HepG2 (cell line): Measurements from ENCODE around the gene CCDC170. TPM values are rescaled to one million over a fixed set of nuclear protein-coding genes. Genes with fewer than 3 reads are reported as not detected.

ENCODE experiments used
- AFF4 ChIP-seq: sonication (generic); formaldehyde crosslinking; IDR thresholded peaks from 2 replicates; pipeline ENCODE4 v1.4.0; 2020; ENCODE audit warnings: missing genetic modification reagents
- CREB3 ChIP-seq: sonication (generic); formaldehyde crosslinking; IDR thresholded peaks from 2 replicates; pipeline ENCODE4 v1.5.0; 2020; ENCODE audit warnings: missing genetic modification reagents
- DR1 ChIP-seq: sonication (generic); formaldehyde crosslinking; IDR thresholded peaks from 2 replicates; pipeline ENCODE4 v1.8.0; 2021; ENCODE audit warnings: mild to moderate bottlenecking, missing genetic modification reagents, inconsistent platforms
- EHMT2 ChIP-seq: fragments of 200-600 bp; sonication (generic); IDR thresholded peaks from 2 replicates; pipeline ENCODE4 v1.7.0; 2017; ENCODE audit warnings: antibody characterized with exemption, low read depth, low read length, borderline replicate concordance
- FLYWCH1 ChIP-seq: sonication (generic); formaldehyde crosslinking; IDR thresholded peaks from 2 replicates; pipeline ENCODE4 v1.8.1; 2023; ENCODE audit warnings: mild to moderate bottlenecking, missing genetic modification reagents
- IRF9 ChIP-seq: sonication (generic); formaldehyde crosslinking; IDR thresholded peaks from 2 replicates; pipeline ENCODE4 v1.8.0; 2022; ENCODE audit warnings: missing genetic modification reagents, mild to moderate bottlenecking, borderline replicate concordance
- KAT7 ChIP-seq: IDR thresholded peaks from 2 replicates; pipeline ENCODE4 v1.6.1; 2018; ENCODE audit warnings: borderline replicate concordance, missing compliant biosample characterization
- KDM2A ChIP-seq: sonication (generic); formaldehyde crosslinking; IDR thresholded peaks from 2 replicates; pipeline ENCODE4 v1.4.0; 2020; ENCODE audit warnings: low read depth, missing genetic modification reagents, borderline replicate concordance
- LRRFIP1 ChIP-seq: sonication (generic); formaldehyde crosslinking; conservative IDR thresholded peaks from 2 replicates; pipeline ENCODE4 v1.4.0; 2020; ENCODE audit warnings: missing genetic modification reagents
- MEF2D ChIP-seq: sonication (generic); formaldehyde crosslinking; IDR thresholded peaks from 2 replicates; pipeline ENCODE4 v1.5.1; 2020; ENCODE audit warnings: mild to moderate bottlenecking, missing genetic modification reagents
- MIER2 ChIP-seq: IDR thresholded peaks from 2 replicates; pipeline ENCODE4 v1.6.1; 2016; ENCODE audit warnings: missing biosample characterization, missing genetic modification reagents
- MXD1 ChIP-seq: sonication (generic); formaldehyde crosslinking; IDR thresholded peaks from 2 replicates; pipeline ENCODE4 v1.4.0; 2020; ENCODE audit warnings: mild to moderate bottlenecking, missing genetic modification reagents
- MZF1 ChIP-seq: sonication (generic); formaldehyde crosslinking; IDR thresholded peaks from 2 replicates; pipeline ENCODE4 v1.8.1; 2023; ENCODE audit warnings: mild to moderate bottlenecking, missing genetic modification reagents, borderline replicate concordance
- PHF8 ChIP-seq: sonication (generic); formaldehyde crosslinking; IDR thresholded peaks from 2 replicates; pipeline ENCODE4 v1.5.0; 2020; ENCODE audit warnings: missing genetic modification reagents
- PTBP1 ChIP-seq: fragments of 200-400 bp; formaldehyde crosslinking; IDR thresholded peaks from 2 replicates; pipeline ENCODE4 v1.6.1; 2018; ENCODE audit warnings: low read length, low read depth; ENCODE audit not compliant: poor library complexity, severe bottlenecking
- THYN1 ChIP-seq: sonication (generic); formaldehyde crosslinking; IDR thresholded peaks from 2 replicates; pipeline ENCODE4 v1.8.1; 2023; ENCODE audit warnings: low read depth, mild to moderate bottlenecking, moderate library complexity, missing genetic modification reagents, borderline replicate concordance
- ZKSCAN1 ChIP-seq: fragments of 150-350 bp; IDR thresholded peaks from 2 replicates; pipeline ENCODE4 v1.6.1; 2014; ENCODE audit warnings: low read length
- ZMAT5 ChIP-seq: sonication (generic); formaldehyde crosslinking; IDR thresholded peaks from 2 replicates; pipeline ENCODE4 v1.5.0; 2020; ENCODE audit warnings: mild to moderate bottlenecking, low read depth, missing genetic modification reagents, borderline replicate concordance
- ZNF747 ChIP-seq: sonication (generic); formaldehyde crosslinking; IDR thresholded peaks from 2 replicates; pipeline ENCODE4 v1.8.1; 2023; ENCODE audit warnings: missing genetic modification reagents, mild to moderate bottlenecking, borderline replicate concordance
- ZSCAN22 ChIP-seq: sonication (generic); formaldehyde crosslinking; IDR thresholded peaks from 2 replicates; pipeline ENCODE4 v1.4.0; 2020; ENCODE audit warnings: mild to moderate bottlenecking, missing genetic modification reagents
- polyA plus RNA-seq, 8 experiments: library from polyadenylated mRNA; depleted of rRNA in 3 of 8; stranded (reverse) in 7 of 8; unstranded in 1 of 8; fragments of >200 nt; fragmentation: Illumina TruSeq in 4 of 8; extraction: Trizol in 4 of 8; gene quantifications; 2 replicates each; pipeline versions ENCODE4 v1.2.1 to v1.2.3, GENCODE V29; 2011 to 2016; ENCODE audit warnings: low read depth in 4 of 8, missing spikeins in 1 of 8, mixed read lengths in 1 of 8; ENCODE audit not compliant: insufficient read depth in 1 of 8
- total RNA-seq, 5 experiments: library from RNA; depleted of rRNA; stranded (reverse); fragments of >200 nt; fragmentation: Illumina TruSeq; extraction: Trizol; gene quantifications; 2 replicates each; pipeline ENCODE4 v1.2.3, GENCODE V29; 2016; ENCODE audit warnings: low read depth in 1 of 5

CCDC170 gene
- total and polyA plus RNA-seq, 2 of the 13 experiments (the other 11 are each of a cell fraction or from before 2014, with no cell fraction given) = 0.90 to 5.1 TPM

- TF ChIP-seq AFF4 (no peak), MEF2D (CRISPR knock-in tag) (no peak), DR1 (CRISPR knock-in tag) (no peak), FLYWCH1 (CRISPR knock-in tag) (no peak), MXD1 (CRISPR knock-in tag) (no peak), ZNF747 (CRISPR knock-in tag) (no peak; the same call in 1 of the 2 replicates), LRRFIP1 (0 out of 2 replicates have a peak, but pooled peaks have one; percentile 41), EHMT2 (no peak), ZKSCAN1 (no peak), KAT7 (CRISPR knock-in tag) (0 out of 2 replicates have a peak, but pooled peaks have one; percentile 46), KDM2A (no peak; the same call in 1 of the 2 replicates), THYN1 (no peak), PHF8 (no peak), PTBP1 (no peak), IRF9 (no peak), CREB3 (no peak), ZSCAN22 (no peak), MZF1 (CRISPR knock-in tag) (no peak), ZMAT5 (CRISPR knock-in tag) (no peak), MIER2 (CRISPR knock-in tag) (0 out of 2 replicates have a peak, but pooled peaks have one; percentile 0)
Measured at GRCh38 chr6:151493161-151493803, 535 bp upstream of the CCDC170 start (continued).
